DMS79 (cell line): Measurements from ENCODE around the gene HIF3A.
"Not testable (repeated sequence)": the region's sequence is repeated elsewhere in the genome, so short reads cannot be mapped to it uniquely, and the experiment has no call there.

Experiments
- DNase-seq: peaks from one replicate; lab custom pipeline; 2025; lab: John Stamatoyannopoulos, UW

HIF3A gene

DNA sequence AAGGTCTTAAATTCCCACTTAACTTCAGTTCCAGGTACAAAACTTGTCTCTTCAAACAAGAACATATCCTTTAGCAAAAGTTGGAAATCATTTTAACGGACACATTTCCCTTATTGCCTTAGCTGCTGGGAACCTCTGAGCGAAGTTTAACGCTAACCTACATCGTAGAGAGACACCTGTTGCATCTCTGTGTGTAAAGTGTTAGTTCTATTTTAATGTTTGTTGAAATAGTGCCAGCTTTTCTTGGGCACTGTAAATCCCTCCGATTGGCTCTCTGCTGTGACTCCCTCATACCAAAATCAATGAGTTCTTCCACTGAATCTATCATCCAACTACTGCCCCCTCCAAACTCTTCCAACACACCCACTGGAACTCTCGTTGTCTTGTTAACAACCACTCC is 2.3 kb upstream of the HIF3A start:
- DNase-seq, result no peak

DNA sequence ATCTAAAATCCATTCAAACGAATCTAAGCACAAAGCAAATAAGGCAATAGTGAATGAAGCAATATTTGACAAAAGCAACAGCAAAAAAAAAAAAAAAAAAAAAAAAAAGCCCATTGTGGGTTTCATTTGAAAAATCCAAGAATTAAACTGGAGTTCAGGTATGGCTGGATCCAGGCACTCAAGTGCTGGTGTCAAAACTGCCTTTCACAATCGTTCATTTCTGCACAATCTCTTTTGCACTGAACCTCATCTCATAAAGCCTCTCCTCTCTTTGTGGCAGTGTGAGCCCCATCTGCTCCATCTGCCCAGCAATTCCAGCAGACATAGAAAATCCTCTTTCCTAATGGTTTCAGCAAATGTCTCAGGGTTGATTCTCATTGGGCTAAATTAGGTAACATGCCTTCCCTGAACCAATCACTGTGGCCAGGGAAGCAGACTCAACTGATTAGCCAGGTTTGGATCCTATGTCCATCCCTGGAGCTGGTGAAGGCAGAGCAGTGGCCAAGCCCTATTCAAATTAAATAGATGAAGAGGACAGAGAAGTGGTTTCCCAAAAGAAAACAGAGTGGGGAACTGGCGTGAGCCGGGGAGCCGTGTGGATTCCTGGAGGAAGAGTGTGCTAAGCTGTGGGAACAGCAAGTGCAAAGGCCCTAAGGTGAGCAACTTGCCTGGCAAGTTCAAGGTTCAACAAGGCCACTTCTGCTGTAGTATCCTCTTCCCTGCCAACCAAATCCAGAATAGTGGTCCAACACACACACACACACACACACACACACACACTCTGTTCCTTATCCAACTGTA is 1.2 kb upstream of the HIF3A start:
- no peak for DNase-seq

- DNase-seq, result no peak
These were observed 701 bp upstream of the HIF3A start for GRCh38 chr19:46296202-46296480.

DNA sequence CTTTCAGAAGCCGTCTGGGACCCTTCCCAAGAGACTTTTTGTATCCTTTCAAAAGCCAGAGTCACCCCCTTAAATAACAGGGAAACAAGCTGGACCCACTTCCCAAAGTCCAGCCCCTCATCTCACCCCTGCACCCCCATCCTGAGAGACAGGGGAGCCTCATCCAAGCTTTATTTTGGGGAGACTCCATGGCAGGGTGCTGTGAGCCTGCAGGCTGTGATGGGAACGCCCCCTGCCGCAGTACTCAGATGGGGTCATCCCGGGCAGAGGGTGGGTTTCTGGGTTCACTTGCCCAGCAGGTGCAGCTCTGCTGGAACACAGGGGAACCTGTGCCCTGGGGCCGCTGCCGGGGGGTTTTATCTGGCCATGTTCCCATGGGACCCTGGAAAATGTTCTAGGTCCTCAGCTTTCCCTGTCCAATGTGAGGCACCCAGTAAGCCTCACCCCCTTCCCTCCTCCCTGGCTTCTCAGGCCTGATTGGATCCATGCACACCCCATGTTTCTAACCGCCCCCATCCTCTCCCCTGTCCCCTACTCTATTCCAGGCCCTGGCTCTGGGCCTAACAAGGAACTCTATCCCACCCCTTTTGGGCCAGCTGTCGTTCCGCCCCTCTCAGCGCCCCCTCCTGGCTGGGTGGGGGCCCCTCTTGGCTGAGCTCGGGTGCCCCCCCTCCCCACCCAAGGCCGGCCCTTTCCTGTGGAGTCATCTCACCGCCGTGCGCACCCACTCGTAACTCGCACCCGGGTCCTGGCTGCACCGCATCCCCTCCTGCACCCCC is 1.0 kb downstream of the HIF3A start:
- no peak for DNase-seq

GRCh38 chr19:46298479-46299003 is 1.7 kb downstream of the HIF3A start:
- DNase-seq, result no peak

GRCh38 chr19:46299004-46299509 is 2.2 kb downstream of the HIF3A start:
- peak; percentile 86 for DNase-seq

DNA sequence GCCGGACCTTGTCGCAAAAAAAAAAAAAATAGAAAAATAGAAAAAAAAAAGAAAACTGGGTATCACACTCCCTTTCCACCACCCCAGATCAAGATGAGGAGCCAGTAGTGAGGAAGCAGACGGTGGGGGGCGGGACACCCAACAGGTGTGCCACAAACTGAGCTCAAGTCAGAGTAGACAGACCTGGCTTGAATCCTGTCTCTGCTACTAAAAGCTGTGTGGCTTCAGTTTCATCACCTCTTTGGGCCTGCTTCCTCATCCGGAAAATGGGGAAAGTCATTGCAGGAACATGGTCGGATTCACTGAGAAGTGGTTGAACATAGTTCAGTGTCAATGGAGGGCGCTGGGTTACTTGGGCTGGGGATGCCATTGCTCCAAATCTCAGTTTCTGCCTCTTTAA is 2.9 kb downstream of the HIF3A start:
- DNase-seq, result no peak

- DNase-seq, result no peak
These were observed 6.5 kb downstream of the HIF3A start for GRCh38 chr19:46303322-46303690.

- no peak for DNase-seq
These were observed 7.0 kb downstream of the HIF3A start for GRCh38 chr19:46303691-46304397.

DNA sequence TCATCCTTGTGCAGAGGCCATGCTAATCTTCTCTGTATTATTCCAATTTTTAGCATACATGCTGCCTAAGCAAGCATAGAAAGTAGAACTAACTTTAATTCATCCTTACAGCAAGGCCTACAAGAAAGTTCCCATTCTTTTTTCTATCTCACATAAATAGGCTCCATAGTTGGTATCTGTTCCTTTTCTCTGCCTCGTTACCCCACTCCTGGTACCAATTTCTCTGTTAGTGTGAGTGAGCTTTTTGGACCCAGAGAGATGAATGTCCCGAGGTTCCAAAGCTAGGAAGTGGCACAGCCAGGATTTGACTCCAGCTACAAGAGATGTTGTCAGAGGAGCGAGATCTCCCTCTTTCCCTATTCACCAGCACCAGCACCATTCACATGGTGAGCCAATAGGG is 9.7 kb downstream of the HIF3A start:
- DNase-seq, result no peak

GRCh38 chr19:46308510-46308909 is 11.7 kb downstream of the HIF3A start:
- no peak for DNase-seq

- DNase-seq, result no peak
These were observed 12.2 kb downstream of the HIF3A start for GRCh38 chr19:46309056-46309455.

- no peak for DNase-seq
These were observed 14.6 kb downstream of the HIF3A start for GRCh38 chr19:46311444-46311843.

DNA sequence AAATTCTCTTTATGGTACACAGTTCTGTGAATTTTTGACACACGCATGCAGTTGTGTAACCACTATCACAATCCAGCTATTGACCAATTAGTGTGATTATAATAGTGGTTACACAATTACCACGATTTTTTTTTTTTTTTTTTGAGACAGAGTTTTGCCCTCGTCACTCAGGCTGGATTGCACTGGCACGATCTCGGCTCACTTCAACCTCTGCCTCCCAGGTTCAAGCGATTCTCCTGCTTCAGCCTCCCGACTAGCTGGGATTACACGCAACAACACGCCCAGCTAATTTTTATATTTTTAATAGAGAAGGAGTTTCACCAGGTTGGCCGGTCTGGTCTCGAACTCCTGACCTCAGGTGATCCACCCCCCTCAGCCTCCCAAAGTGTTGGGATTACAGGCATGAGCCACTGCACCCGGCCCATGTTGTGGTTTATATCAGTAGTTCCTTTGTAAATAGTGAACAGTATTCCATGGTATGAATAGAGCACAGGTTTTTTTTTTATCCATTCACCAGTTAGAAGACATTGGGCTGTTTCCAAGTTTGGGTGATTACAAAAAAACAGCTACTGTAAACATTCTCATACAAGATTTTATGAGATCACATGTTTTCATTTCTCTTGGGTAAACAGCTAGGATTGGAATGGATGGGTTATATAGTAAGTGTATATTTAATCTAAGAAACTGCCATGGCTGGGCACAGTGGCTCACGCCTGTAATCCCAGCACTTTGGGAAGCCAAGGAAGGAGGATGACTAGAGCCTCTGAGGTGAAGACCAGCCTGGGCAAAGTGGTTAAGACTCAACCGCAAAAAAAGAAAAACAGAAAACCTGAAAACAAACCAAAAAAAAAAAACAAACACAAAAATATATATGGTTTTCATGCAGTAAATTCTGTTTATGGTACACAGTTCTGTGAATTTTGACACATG is 17.0 kb downstream of the HIF3A start:
- not testable (repeated sequence) for DNase-seq

DNA sequence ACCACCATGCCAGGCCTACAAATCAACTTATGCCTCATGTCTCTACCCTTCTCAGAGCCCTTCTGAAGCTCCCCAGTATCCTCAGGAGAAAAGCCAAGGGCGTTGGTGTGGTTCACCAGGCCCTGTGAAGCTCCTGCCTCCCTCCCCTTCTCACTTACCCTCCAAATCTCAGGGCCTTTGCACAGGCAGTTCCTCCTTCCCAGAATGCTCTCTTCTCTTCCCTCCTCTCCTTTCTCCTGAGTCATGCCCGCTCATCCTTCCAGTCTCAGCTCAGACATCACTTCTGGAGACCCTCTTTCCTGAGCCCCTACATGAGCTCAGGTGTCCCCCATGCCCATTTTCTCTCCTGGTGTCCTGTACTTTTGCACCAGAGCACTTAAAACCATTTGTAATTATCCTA is 20.5 kb downstream of the HIF3A start:
- DNase-seq, result no peak

DNA sequence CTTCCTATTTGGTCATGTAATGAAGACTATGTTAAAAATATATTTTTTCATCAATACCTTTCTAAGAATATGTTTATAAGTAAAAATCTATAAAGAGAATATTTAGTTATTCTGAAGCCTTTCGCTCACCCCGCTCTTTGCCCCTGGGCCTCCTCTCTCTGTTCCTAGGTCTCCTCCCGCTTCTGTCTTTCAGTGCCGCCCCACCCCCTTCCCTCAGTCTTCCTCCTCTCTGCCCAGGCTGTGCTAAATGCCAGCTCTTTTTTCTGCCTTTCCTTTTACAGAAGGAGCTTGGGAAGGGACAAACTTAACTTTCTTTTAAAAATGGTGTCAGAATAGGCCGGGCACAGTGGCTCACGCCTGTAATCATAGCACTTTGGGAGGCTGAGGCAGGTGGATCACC is 22.8 kb downstream of the HIF3A start:
- no peak for DNase-seq

DNA sequence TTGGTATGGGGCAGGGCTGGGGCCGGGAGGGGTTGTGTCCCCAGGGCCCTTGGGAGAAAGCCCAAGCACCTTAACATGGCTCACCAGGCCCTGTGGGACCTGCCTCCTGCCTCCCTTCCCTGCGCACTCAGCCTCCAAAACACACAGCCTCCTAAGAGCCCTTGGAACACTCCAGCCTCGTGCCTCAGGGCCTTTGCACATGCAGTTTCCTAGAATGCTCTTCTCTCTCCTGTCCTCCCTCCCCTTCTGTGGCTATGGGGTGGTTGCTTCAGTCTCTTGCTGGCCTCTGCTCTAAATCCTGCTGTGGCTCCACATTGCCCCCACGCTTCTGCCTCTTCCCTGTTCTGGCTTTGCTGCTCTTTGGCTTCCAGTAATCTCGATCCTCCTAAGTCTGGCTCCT is 23.7 kb downstream of the HIF3A start:
- DNase-seq, result no peak

DNA sequence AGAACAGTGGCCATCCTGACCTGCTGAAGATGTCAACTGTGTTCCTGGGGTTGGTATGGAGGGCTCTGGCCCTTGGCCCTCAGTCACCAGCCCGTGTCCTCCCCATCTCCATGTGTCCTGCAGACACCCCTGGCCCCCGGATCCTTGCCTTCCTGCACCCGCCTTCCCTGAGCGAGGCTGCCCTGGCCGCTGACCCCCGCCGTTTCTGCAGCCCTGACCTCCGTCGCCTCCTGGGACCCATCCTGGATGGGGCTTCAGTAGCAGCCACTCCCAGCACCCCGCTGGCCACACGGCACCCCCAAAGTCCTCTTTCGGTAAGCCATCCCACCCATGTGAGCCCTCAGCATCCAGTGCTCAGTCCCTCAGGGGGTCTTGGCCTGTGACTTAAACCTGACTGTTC is 24.8 kb downstream of the HIF3A start:
- DNase-seq, result no peak

- DNase-seq, result not testable (repeated sequence)
These were observed 26.4 kb downstream of the HIF3A start for GRCh38 chr19:46323227-46323626.

DNA sequence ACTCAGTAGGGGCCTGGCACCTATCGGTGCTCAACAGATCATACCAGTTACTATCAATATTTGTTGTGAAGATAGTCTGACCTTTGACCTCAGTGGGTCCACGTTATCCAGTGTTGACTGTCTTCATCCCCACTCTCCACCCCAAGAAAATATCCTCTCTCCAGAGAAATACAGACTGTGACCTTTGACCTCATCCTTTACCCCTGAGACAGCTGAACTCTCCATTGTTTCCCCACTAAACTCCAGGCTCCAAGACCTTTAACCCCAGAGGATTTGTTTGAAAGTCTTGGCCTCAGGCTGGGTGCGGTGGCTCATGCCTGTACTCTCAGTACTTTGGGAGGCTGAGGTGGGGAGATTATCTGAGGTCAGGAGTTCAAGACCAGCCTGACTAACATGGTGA is 27.4 kb downstream of the HIF3A start:
- DNase-seq, result no peak

DNA sequence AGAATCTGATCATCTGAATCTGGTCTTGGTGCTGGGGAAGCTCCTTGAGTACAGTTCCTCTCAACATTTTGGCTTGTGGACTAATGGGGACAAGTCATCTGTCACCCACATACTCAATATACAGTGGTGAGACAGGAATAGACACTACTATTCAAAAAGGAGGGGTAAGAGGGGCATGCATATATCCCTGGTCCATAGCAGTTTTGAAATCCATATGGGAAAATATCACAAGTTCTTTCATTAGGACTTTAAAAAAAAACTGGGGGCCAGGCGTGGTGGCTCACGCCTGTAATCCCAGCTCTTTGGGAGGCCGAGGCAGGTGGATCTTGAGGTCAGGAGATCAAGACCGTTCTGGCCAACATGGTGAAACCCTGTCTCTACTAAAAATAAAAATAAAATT is 29.8 kb downstream of the HIF3A start:
- no peak for DNase-seq

GRCh38 chr19:46328079-46328478 is 31.2 kb downstream of the HIF3A start:
- no peak for DNase-seq
